ENCODE results near the gene XPR1.

Gene XPR1

GRCh38 chr1:180769889-180770288, 138.1 kb downstream of the XPR1 start:
- H3K27me3 ChIP-seq (ENCODE audit: control insufficient read depth in 1 of 2, insufficient read depth in 2 of 2, low read length in 2 of 2): no peaks in the 10 kb centered on the region
- H3K27ac ChIP-seq (ENCODE audit: low read depth, low read length): no peak overlapping the region
- no peaks in the 10 kb centered on the region for H3K36me3 ChIP-seq (ENCODE audit: insufficient read depth, low read length)
- no peaks in the 10 kb centered on the region for H3K4me1 ChIP-seq (ENCODE audit: insufficient read depth, low read length)
- H3K4me3 ChIP-seq (ENCODE audit: low read depth in 1 of 2, low read length in 2 of 2): no peak overlapping the region
- no peak overlapping the region for H3K9ac ChIP-seq (ENCODE audit: low read length)
- H3K9me3 ChIP-seq (ENCODE audit: low read length): no peaks in the 10 kb centered on the region

GRCh38 chr1:180773210-180773865, 141.5 kb downstream of the XPR1 start:
- H3K36me3 ChIP-seq (ENCODE audit: insufficient read depth, low read length): no peaks in the 10 kb centered on the region
- no peaks in the 10 kb centered on the region for H3K27me3 ChIP-seq (ENCODE audit: control insufficient read depth in 1 of 2, insufficient read depth in 2 of 2, low read length in 2 of 2)
- H3K9me3 ChIP-seq (ENCODE audit: low read length): no peaks in the 10 kb centered on the region
- H3K9ac ChIP-seq (ENCODE audit: low read length): no peak overlapping the region
- H3K4me1 ChIP-seq (ENCODE audit: insufficient read depth, low read length): no peaks in the 10 kb centered on the region
- no peak overlapping the region for H3K4me3 ChIP-seq (ENCODE audit: low read depth in 1 of 2, low read length in 2 of 2)
- no peak overlapping the region for H3K27ac ChIP-seq (ENCODE audit: low read depth, low read length)

GRCh38 chr1:180775801-180776200, 144.0 kb downstream of the XPR1 start:
- no peaks in the 10 kb centered on the region for H3K36me3 ChIP-seq (ENCODE audit: insufficient read depth, low read length)
- no peaks in the 10 kb centered on the region for H3K9me3 ChIP-seq (ENCODE audit: low read length)

GRCh38 chr1:180777072-180777689, 145.4 kb downstream of the XPR1 start:
- Histone ChIP-seq H3K27ac (ENCODE audit: low read depth, low read length) (no peak overlapping the region), H3K9ac (ENCODE audit: low read length) (no peak overlapping the region), H3K4me1 (ENCODE audit: insufficient read depth, low read length) (no peaks in the 10 kb centered on the region), H3K36me3 (ENCODE audit: insufficient read depth, low read length) (no peaks in the 10 kb centered on the region), H3K27me3 (ENCODE audit: control insufficient read depth in 1 of 2, insufficient read depth in 2 of 2, low read length in 2 of 2) (no peaks in the 10 kb centered on the region), H3K9me3 (ENCODE audit: low read length) (no peaks in the 10 kb centered on the region), H3K4me3 (ENCODE audit: low read depth in 1 of 2, low read length in 2 of 2) (no peak overlapping the region)

More at GRCh38 chr1:180775801-180776200, 144.0 kb downstream of the XPR1 start:
- H3K27ac ChIP-seq (ENCODE audit: low read depth, low read length): no peak overlapping the region
- H3K4me1 ChIP-seq (ENCODE audit: insufficient read depth, low read length): no peaks in the 10 kb centered on the region
- H3K27me3 ChIP-seq (ENCODE audit: control insufficient read depth in 1 of 2, insufficient read depth in 2 of 2, low read length in 2 of 2): no peaks in the 10 kb centered on the region
- H3K9ac ChIP-seq (ENCODE audit: low read length): no peak overlapping the region
- H3K4me3 ChIP-seq (ENCODE audit: low read depth in 1 of 2, low read length in 2 of 2): no peak overlapping the region

GRCh38 chr1:180778782-180779398, 147.1 kb downstream of the XPR1 start:
- Histone ChIP-seq H3K27me3 (ENCODE audit: control insufficient read depth in 1 of 2, insufficient read depth in 2 of 2, low read length in 2 of 2) (no peaks in the 10 kb centered on the region), H3K36me3 (ENCODE audit: insufficient read depth, low read length) (no peaks in the 10 kb centered on the region), H3K4me3 (ENCODE audit: low read depth in 1 of 2, low read length in 2 of 2) (no peak overlapping the region), H3K9ac (ENCODE audit: low read length) (no peak overlapping the region), H3K4me1 (ENCODE audit: insufficient read depth, low read length) (no peaks in the 10 kb centered on the region), H3K9me3 (ENCODE audit: low read length) (no peaks in the 10 kb centered on the region), H3K27ac (ENCODE audit: low read depth, low read length) (no peak overlapping the region)

- H3K27ac ChIP-seq (ENCODE audit: low read depth, low read length): no peak overlapping the region
- no peak overlapping the region for H3K4me3 ChIP-seq (ENCODE audit: low read depth in 1 of 2, low read length in 2 of 2)
- no peaks in the 10 kb centered on the region for H3K27me3 ChIP-seq (ENCODE audit: control insufficient read depth in 1 of 2, insufficient read depth in 2 of 2, low read length in 2 of 2)
- no peaks in the 10 kb centered on the region for H3K9me3 ChIP-seq (ENCODE audit: low read length)
- no peaks in the 10 kb centered on the region for H3K4me1 ChIP-seq (ENCODE audit: insufficient read depth, low read length)
- H3K9ac ChIP-seq (ENCODE audit: low read length): no peak overlapping the region
- H3K36me3 ChIP-seq (ENCODE audit: insufficient read depth, low read length): no peaks in the 10 kb centered on the region
Observed at GRCh38 chr1:180779584-180779983, 147.8 kb downstream of the XPR1 start.

- Histone ChIP-seq H3K9me3 (ENCODE audit: low read length) (no peaks in the 10 kb centered on the region), H3K27me3 (ENCODE audit: control insufficient read depth in 1 of 2, insufficient read depth in 2 of 2, low read length in 2 of 2) (no peaks in the 10 kb centered on the region), H3K9ac (ENCODE audit: low read length) (no peak overlapping the region), H3K4me1 (ENCODE audit: insufficient read depth, low read length) (no peaks in the 10 kb centered on the region), H3K36me3 (ENCODE audit: insufficient read depth, low read length) (no peaks in the 10 kb centered on the region), H3K27ac (ENCODE audit: low read depth, low read length) (no peak overlapping the region), H3K4me3 (ENCODE audit: low read depth in 1 of 2, low read length in 2 of 2) (no peak overlapping the region)
Observed at GRCh38 chr1:180781718-180782117, 149.9 kb downstream of the XPR1 start.

- no peak overlapping the region for H3K27ac ChIP-seq (ENCODE audit: low read depth, low read length)
- no peaks in the 10 kb centered on the region for H3K9me3 ChIP-seq (ENCODE audit: low read length)
- H3K4me1 ChIP-seq (ENCODE audit: insufficient read depth, low read length): no peaks in the 10 kb centered on the region
- peaks cover 5% of the 10 kb centered on the region for H3K36me3 ChIP-seq (ENCODE audit: insufficient read depth, low read length)
- H3K4me3 ChIP-seq (ENCODE audit: low read depth in 1 of 2, low read length in 2 of 2): no peak overlapping the region
- H3K27me3 ChIP-seq (ENCODE audit: control insufficient read depth in 1 of 2, insufficient read depth in 2 of 2, low read length in 2 of 2): no peaks in the 10 kb centered on the region
- H3K9ac ChIP-seq (ENCODE audit: low read length): no peak overlapping the region
Observed at GRCh38 chr1:180785291-180785690, 153.5 kb downstream of the XPR1 start.

GRCh38 chr1:180785887-180786286, 154.1 kb downstream of the XPR1 start:
- Histone ChIP-seq H3K4me3 (ENCODE audit: low read depth in 1 of 2, low read length in 2 of 2) (no peak overlapping the region), H3K9me3 (ENCODE audit: low read length) (no peaks in the 10 kb centered on the region), H3K9ac (ENCODE audit: low read length) (no peak overlapping the region), H3K27me3 (ENCODE audit: control insufficient read depth in 1 of 2, insufficient read depth in 2 of 2, low read length in 2 of 2) (no peaks in the 10 kb centered on the region), H3K36me3 (ENCODE audit: insufficient read depth, low read length) (peaks cover 5% of the 10 kb centered on the region), H3K4me1 (ENCODE audit: insufficient read depth, low read length) (no peaks in the 10 kb centered on the region), H3K27ac (ENCODE audit: low read depth, low read length) (no peak overlapping the region)

- Histone ChIP-seq H3K36me3 (ENCODE audit: insufficient read depth, low read length) (peaks cover 5% of the 10 kb centered on the region), H3K9ac (ENCODE audit: low read length) (no peak overlapping the region), H3K27ac (ENCODE audit: low read depth, low read length) (no peak overlapping the region), H3K4me3 (ENCODE audit: low read depth in 1 of 2, low read length in 2 of 2) (no peak overlapping the region), H3K27me3 (ENCODE audit: control insufficient read depth in 1 of 2, insufficient read depth in 2 of 2, low read length in 2 of 2) (no peaks in the 10 kb centered on the region), H3K4me1 (ENCODE audit: insufficient read depth, low read length) (no peaks in the 10 kb centered on the region), H3K9me3 (ENCODE audit: low read length) (no peaks in the 10 kb centered on the region)
Observed at GRCh38 chr1:180786624-180787023, 154.8 kb downstream of the XPR1 start.

GRCh38 chr1:180787628-180788307, 155.9 kb downstream of the XPR1 start:
- Histone ChIP-seq H3K27ac (ENCODE audit: low read depth, low read length) (no peak overlapping the region), H3K9ac (ENCODE audit: low read length) (no peak overlapping the region)

More at GRCh38 chr1:180787628-180788307, 155.9 kb downstream of the XPR1 start:
- Histone ChIP-seq H3K4me1 (ENCODE audit: insufficient read depth, low read length) (no peaks in the 10 kb centered on the region), H3K36me3 (ENCODE audit: insufficient read depth, low read length) (peaks cover 5% of the 10 kb centered on the region), H3K4me3 (ENCODE audit: low read depth in 1 of 2, low read length in 2 of 2) (no peak overlapping the region), H3K9me3 (ENCODE audit: low read length) (no peaks in the 10 kb centered on the region), H3K27me3 (ENCODE audit: control insufficient read depth in 1 of 2, insufficient read depth in 2 of 2, low read length in 2 of 2) (no peaks in the 10 kb centered on the region)
